Measurements from ENCODE around the gene EHMT1.

Gene EHMT1

GRCh38 chr9:137879052-137879451 lies 260.2 kb downstream of the EHMT1 start:
- TF ChIP-seq POLR2AphosphoS5 (IDR thresholded peaks at IDR 0.05; ENCODE audit: low read depth, low read length) (no peak), FOXP2 (optimal IDR thresholded peaks at IDR 0.05; ENCODE audit: borderline replicate concordance, extremely low read depth, extremely low read length, insufficient read depth) (no peak), TAF1 (IDR thresholded peaks at IDR 0.05; ENCODE audit: borderline replicate concordance, insufficient read depth, low read length) (no peak), SIN3A (IDR thresholded peaks at IDR 0.05; ENCODE audit: borderline replicate concordance, insufficient read depth, low read length) (no peak)
- TF ChIP-seq, protein P1, sequence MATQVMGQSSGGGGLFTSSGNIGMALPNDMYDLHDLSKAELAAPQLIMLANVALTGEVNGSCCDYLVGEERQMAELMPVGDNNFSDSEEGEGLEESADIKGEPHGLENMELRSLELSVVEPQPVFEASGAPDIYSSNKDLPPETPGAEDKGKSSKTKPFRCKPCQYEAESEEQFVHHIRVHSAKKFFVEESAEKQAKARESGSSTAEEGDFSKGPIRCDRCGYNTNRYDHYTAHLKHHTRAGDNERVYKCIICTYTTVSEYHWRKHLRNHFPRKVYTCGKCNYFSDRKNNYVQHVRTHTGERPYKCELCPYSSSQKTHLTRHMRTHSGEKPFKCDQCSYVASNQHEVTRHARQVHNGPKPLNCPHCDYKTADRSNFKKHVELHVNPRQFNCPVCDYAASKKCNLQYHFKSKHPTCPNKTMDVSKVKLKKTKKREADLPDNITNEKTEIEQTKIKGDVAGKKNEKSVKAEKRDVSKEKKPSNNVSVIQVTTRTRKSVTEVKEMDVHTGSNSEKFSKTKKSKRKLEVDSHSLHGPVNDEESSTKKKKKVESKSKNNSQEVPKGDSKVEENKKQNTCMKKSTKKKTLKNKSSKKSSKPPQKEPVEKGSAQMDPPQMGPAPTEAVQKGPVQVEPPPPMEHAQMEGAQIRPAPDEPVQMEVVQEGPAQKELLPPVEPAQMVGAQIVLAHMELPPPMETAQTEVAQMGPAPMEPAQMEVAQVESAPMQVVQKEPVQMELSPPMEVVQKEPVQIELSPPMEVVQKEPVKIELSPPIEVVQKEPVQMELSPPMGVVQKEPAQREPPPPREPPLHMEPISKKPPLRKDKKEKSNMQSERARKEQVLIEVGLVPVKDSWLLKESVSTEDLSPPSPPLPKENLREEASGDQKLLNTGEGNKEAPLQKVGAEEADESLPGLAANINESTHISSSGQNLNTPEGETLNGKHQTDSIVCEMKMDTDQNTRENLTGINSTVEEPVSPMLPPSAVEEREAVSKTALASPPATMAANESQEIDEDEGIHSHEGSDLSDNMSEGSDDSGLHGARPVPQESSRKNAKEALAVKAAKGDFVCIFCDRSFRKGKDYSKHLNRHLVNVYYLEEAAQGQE (IDR thresholded peaks at IDR 0.05; ENCODE audit: insufficient read depth in 1 of 2, low read depth in 2 of 2, low read length in 2 of 2): no peak

DNA sequence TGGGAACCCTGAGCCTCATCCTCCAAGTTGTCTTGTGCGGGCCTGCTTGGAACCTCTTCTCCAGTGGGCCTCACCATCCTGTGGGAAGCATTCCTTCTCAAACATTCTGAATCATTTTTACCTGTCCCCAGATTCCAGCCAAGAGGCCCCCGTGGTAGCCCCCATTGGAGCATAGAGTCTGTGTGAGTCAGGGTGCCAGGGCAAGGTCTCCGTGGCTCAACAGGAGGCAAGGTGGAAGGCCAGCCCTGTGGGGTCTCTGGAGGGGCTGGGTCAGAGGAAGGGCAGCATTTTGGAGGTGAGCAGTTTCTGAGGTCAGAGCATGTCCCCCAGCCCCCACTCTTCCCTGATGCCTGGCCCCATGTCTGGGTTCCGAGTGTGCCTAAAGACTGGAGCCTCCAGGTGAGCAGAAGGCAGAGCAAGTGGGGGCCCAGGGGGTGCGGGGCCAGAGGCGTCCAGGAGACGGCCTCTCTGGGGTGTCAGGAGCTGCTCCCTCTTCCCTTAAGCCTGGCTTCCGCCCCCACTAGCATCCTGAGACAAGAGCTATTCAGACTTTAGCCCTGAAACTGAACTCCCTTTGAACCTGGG lies 260.9 kb downstream of the EHMT1 start:
- TF ChIP-seq FOXP2 (optimal IDR thresholded peaks at IDR 0.05; ENCODE audit: borderline replicate concordance, extremely low read depth, extremely low read length, insufficient read depth) (no peak), POLR2AphosphoS5 (IDR thresholded peaks at IDR 0.05; ENCODE audit: low read depth, low read length) (no peak), SIN3A (IDR thresholded peaks at IDR 0.05; ENCODE audit: borderline replicate concordance, insufficient read depth, low read length) (no peak), TAF1 (IDR thresholded peaks at IDR 0.05; ENCODE audit: borderline replicate concordance, insufficient read depth, low read length) (no peak)
- TF ChIP-seq, protein P1 (IDR thresholded peaks at IDR 0.05; ENCODE audit: insufficient read depth in 1 of 2, low read depth in 2 of 2, low read length in 2 of 2): no peak

- TF ChIP-seq TAF1 (IDR thresholded peaks at IDR 0.05; ENCODE audit: borderline replicate concordance, insufficient read depth, low read length) (no peak), FOXP2 (optimal IDR thresholded peaks at IDR 0.05; ENCODE audit: borderline replicate concordance, extremely low read depth, extremely low read length, insufficient read depth) (no peak), SIN3A (IDR thresholded peaks at IDR 0.05; ENCODE audit: borderline replicate concordance, insufficient read depth, low read length) (no peak), POLR2AphosphoS5 (IDR thresholded peaks at IDR 0.05; ENCODE audit: low read depth, low read length) (no peak)
- TF ChIP-seq, protein P1 (IDR thresholded peaks at IDR 0.05; ENCODE audit: insufficient read depth in 1 of 2, low read depth in 2 of 2, low read length in 2 of 2): no peak
These were observed 261.6 kb downstream of the EHMT1 start for GRCh38 chr9:137880160-137880975.

GRCh38 chr9:137880976-137881530 lies 262.2 kb downstream of the EHMT1 start:
- no peak for TF ChIP-seq POLR2AphosphoS5 (IDR thresholded peaks at IDR 0.05; ENCODE audit: low read depth, low read length)
- TF ChIP-seq TAF1 (IDR thresholded peaks at IDR 0.05; ENCODE audit: borderline replicate concordance, insufficient read depth, low read length): no peak
- TF ChIP-seq SIN3A (IDR thresholded peaks at IDR 0.05; ENCODE audit: borderline replicate concordance, insufficient read depth, low read length): no peak
- TF ChIP-seq, protein P1 (IDR thresholded peaks at IDR 0.05; ENCODE audit: insufficient read depth in 1 of 2, low read depth in 2 of 2, low read length in 2 of 2): no peak
- no peak for TF ChIP-seq FOXP2 (optimal IDR thresholded peaks at IDR 0.05; ENCODE audit: borderline replicate concordance, extremely low read depth, extremely low read length, insufficient read depth)
